Occipital lobe (tissue), 2 donors: Measurements from ENCODE around the gene ITGA1. TPM values are rescaled to one million over a fixed set of nuclear protein-coding genes. Genes with fewer than 3 reads are reported as not detected.
"Not testable (repeated sequence)": the region's sequence is repeated elsewhere in the genome, so short reads cannot be mapped to it uniquely, and the experiment has no call there.

Experiments
- DNase-seq: peaks from one replicate; lab custom pipeline; 2025; lab: John Stamatoyannopoulos, UW
- total RNA-seq: library from RNA; depleted of rRNA; stranded (reverse); fragments of >200 nt; gene quantifications from one replicate; pipeline ENCODE4 v1.2.3, GENCODE V29; 2014

ITGA1 gene
- total RNA-seq, 1 donor from 2014 or later, result 7.2 TPM

GRCh38 chr5:52800394-52801213, 12.9 kb downstream of the ITGA1 start:
- no peak for DNase-seq

GRCh38 chr5:52801329-52801728, 13.6 kb downstream of the ITGA1 start:
- DNase-seq, result no peak

- DNase-seq, result no peak
Observed at GRCh38 chr5:52802272-52802973, 14.7 kb downstream of the ITGA1 start.

GRCh38 chr5:52802974-52803336, 15.2 kb downstream of the ITGA1 start:
- DNase-seq, result no peak

GRCh38 chr5:52804387-52804791, 16.7 kb downstream of the ITGA1 start:
- DNase-seq, result no peak

GRCh38 chr5:52804981-52805380, 17.3 kb downstream of the ITGA1 start:
- no peak for DNase-seq

GRCh38 chr5:52805615-52806014, 17.9 kb downstream of the ITGA1 start:
- DNase-seq, result no peak

GRCh38 chr5:52807037-52807436, 19.3 kb downstream of the ITGA1 start:
- no peak for DNase-seq

- DNase-seq, result no peak
Observed at GRCh38 chr5:52807723-52808122, 20.0 kb downstream of the ITGA1 start.

- no peak for DNase-seq
Observed at GRCh38 chr5:52808316-52808901, 20.7 kb downstream of the ITGA1 start.

GRCh38 chr5:52809884-52810283, 22.2 kb downstream of the ITGA1 start:
- DNase-seq, result no peak

- DNase-seq, result no peak
Observed at GRCh38 chr5:52810426-52810825, 22.7 kb downstream of the ITGA1 start.

- no peak for DNase-seq
Observed at GRCh38 chr5:52811067-52811749, 23.5 kb downstream of the ITGA1 start.

GRCh38 chr5:52814352-52815148, 26.8 kb downstream of the ITGA1 start:
- no peak for DNase-seq

- DNase-seq, result no peak
Observed at GRCh38 chr5:52817818-52818217, 30.1 kb downstream of the ITGA1 start.

- no peak for DNase-seq
Observed at GRCh38 chr5:52818360-52818759, 30.6 kb downstream of the ITGA1 start.

- DNase-seq, result not testable (repeated sequence)
Observed at GRCh38 chr5:52818807-52819206, 31.1 kb downstream of the ITGA1 start.

GRCh38 chr5:52821901-52822300, 34.2 kb downstream of the ITGA1 start:
- DNase-seq, result no peak

GRCh38 chr5:52822437-52822836, 34.7 kb downstream of the ITGA1 start:
- DNase-seq, result no peak

GRCh38 chr5:52824827-52825226, 37.1 kb downstream of the ITGA1 start:
- DNase-seq, result no peak

- DNase-seq, result no peak
Observed at GRCh38 chr5:52825826-52826225, 38.1 kb downstream of the ITGA1 start.
